ENCODE results near the gene TSSC4. TPM values are rescaled to one million over a fixed set of nuclear protein-coding genes. Genes with fewer than 3 reads are reported as not detected.
A peak's percentile ranks its signal among the peaks of the same experiment; 100 is the strongest.

TSSC4 gene
- polyA plus RNA-seq, 12 donors: 15.1 to 29.2 (median 17.7) TPM; not detected in 1

GRCh38 chr11:2415601-2416380 is 15.2 kb downstream of the TSSC4 start:
- no peak for DNase-seq

- no peak for DNase-seq
These were observed 16.2 kb downstream of the TSSC4 start for GRCh38 chr11:2416765-2417164.

- no peak for DNase-seq
These were observed 17.5 kb downstream of the TSSC4 start for GRCh38 chr11:2417856-2418692.

- DNase-seq: no peak
These were observed 18.3 kb downstream of the TSSC4 start for GRCh38 chr11:2418693-2419360.

- DNase-seq: peak; percentile 80
These were observed 19.3 kb downstream of the TSSC4 start for GRCh38 chr11:2419638-2420501.

- peak; percentile 78 for DNase-seq
These were observed 20.1 kb downstream of the TSSC4 start for GRCh38 chr11:2420502-2421225.

GRCh38 chr11:2421226-2421994 is 20.9 kb downstream of the TSSC4 start:
- DNase-seq: no peak

GRCh38 chr11:2421996-2422395 is 21.4 kb downstream of the TSSC4 start:
- no peak for DNase-seq

- no peak for DNase-seq
These were observed 22.1 kb downstream of the TSSC4 start for GRCh38 chr11:2422461-2423156.

GRCh38 chr11:2423157-2424025 is 22.8 kb downstream of the TSSC4 start:
- no peak for DNase-seq

GRCh38 chr11:2424811-2425495 is 24.4 kb downstream of the TSSC4 start:
- DNase-seq: no peak

GRCh38 chr11:2425506-2425905 is 25.0 kb downstream of the TSSC4 start:
- no peak for DNase-seq

- no peak for DNase-seq
These were observed 25.7 kb downstream of the TSSC4 start for GRCh38 chr11:2426221-2426620.

- DNase-seq: no peak
These were observed 26.4 kb downstream of the TSSC4 start for GRCh38 chr11:2426826-2427521.

- no peak for DNase-seq
These were observed 27.3 kb downstream of the TSSC4 start for GRCh38 chr11:2427721-2428321.

- peak; percentile 46 for DNase-seq
These were observed 27.8 kb downstream of the TSSC4 start for GRCh38 chr11:2428322-2428795.

Data from muscle of arm (tissue), 12 donors.